ENCODE results near the gene THBS4.

DNA sequence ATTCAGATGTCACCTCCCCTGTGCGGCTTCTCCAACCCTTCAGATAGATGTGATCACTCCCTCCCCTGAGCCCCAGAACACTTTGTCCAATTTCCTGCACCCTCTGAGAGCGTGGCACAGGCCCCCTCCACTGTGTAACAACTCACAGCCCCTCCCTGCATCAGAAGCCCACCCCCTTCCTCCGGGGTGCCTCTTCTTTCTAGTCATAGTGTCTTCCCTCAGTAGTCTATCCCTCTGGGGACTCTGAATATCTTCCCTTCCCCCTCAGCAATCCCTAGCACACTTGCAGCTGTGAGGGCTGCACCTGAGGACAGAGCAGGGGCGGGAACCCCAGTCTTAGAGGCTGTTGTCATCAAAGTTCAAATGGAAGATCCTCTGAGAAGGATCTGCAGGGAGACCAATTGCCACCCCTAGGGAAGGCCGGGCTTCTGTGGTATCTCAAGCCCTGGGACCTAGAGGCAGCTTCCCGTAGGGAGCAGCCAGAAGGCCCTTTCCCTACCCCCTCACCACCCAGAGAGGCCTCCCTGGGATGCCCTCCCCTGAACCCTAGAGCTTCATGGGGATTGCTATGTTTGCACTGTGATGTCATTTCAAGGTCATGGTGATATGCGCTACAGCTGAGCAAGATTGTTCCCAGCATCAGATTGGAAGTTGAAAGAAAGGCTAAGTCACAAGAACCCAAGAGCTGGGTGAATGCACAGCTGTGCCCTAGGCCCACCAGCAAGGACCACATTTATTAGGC, 70.7 kb downstream of the THBS4 start:
- TF ChIP-seq, protein P1, sequence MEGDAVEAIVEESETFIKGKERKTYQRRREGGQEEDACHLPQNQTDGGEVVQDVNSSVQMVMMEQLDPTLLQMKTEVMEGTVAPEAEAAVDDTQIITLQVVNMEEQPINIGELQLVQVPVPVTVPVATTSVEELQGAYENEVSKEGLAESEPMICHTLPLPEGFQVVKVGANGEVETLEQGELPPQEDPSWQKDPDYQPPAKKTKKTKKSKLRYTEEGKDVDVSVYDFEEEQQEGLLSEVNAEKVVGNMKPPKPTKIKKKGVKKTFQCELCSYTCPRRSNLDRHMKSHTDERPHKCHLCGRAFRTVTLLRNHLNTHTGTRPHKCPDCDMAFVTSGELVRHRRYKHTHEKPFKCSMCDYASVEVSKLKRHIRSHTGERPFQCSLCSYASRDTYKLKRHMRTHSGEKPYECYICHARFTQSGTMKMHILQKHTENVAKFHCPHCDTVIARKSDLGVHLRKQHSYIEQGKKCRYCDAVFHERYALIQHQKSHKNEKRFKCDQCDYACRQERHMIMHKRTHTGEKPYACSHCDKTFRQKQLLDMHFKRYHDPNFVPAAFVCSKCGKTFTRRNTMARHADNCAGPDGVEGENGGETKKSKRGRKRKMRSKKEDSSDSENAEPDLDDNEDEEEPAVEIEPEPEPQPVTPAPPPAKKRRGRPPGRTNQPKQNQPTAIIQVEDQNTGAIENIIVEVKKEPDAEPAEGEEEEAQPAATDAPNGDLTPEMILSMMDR (IDR thresholded peaks at IDR 0.05): no peak
- no peak for TF ChIP-seq POLR2A (IDR thresholded peaks at IDR 0.05)
- TF ChIP-seq POLR2AphosphoS5 (IDR thresholded peaks at IDR 0.05): no peak

Measured in suprapubic skin (tissue), 4 donors.